ENCODE results near the gene OSBP.

DNA sequence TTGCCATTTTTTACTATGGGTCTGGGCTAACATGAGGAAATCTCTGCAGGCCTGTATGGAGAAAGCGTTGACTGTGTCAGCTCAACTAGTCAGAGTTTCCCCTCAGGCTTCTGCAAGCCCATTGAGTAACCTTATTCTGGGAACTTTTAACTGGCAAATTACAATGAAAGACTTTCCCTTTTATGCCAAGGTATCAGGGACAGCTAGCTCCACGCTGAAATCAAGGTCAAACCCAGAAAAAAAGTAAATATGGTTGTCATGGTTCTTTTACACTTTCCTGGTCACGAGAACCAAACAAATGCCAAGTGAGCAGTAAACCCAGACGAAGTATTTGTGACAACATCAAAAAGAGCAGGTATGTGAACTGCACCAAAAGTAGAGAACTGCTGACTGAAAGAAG, 13.8 kb downstream of the OSBP start:
- TF ChIP-seq EZH2 (IDR thresholded peaks at IDR 0.05; ENCODE audit: insufficient read depth, poor library complexity, severe bottlenecking) = no peak
- TF ChIP-seq EZH2phosphoT487 (IDR thresholded peaks at IDR 0.05; ENCODE audit: insufficient read depth, low read depth) = no peak

Measured in GM23248 (cell line).